IMR-90 (cell line): ENCODE data around the gene SEMA3C. TPM values are rescaled to one million over a fixed set of nuclear protein-coding genes. Genes with fewer than 3 reads are reported as not detected.

Experiments used
- ATAC-seq: fragments of 200-7000 bp; cut with Tn5 transposase; 2 replicates; pipeline ENCODE4 v1.9.1; 2020; ENCODE audit warnings: low read depth, mild to moderate bottlenecking, moderate library complexity
- BruUV-seq: library from RNA; stranded (reverse); fragments of 400-500 nt; replicated peaks from 2 replicates; lab custom pipeline; 2021; lab: Mats Ljungman, UMichigan
- CTCF ChIA-PET: fragments of 300-600 bp; formaldehyde crosslinking; extraction: SDS; loops from one replicate; lab custom pipeline; 2021; ENCODE audit warnings: antibody characterized with exemption; lab: Yijun Ruan, JAX
- POLR2A ChIA-PET: fragments of 300-600 bp; sonication (Branson Sonifier 250); formaldehyde crosslinking; loops from one replicate; lab custom pipeline; 2022; ENCODE audit warnings: antibody characterized with exemption; ENCODE audit not compliant: unreplicated experiment; lab: Charles Lee
- DNase-seq: peaks from one replicate; pipeline ENCODE4 v3.0.0; 2013
- H2AFZ ChIP-seq: replicated peaks from 2 replicates; pipeline ENCODE3; 2013; ENCODE audit warnings: low read length, mild to moderate bottlenecking; ENCODE audit not compliant: poor library complexity
- H2AK5ac ChIP-seq: 2 replicates; pipeline ENCODE4 v1.6.1; 2013; ENCODE audit warnings: low read depth, low read length, inconsistent platforms
- H2AK9ac ChIP-seq: replicated peaks from 2 replicates; pipeline ENCODE3; 2013; ENCODE audit warnings: mild to moderate bottlenecking, low read depth, low read length, moderate library complexity; ENCODE audit not compliant: poor library complexity
- H2BK120ac ChIP-seq: 2 replicates; pipeline ENCODE4 v1.6.1; 2013; ENCODE audit warnings: low read depth, low read length, inconsistent platforms
- H2BK15ac ChIP-seq: 3 replicates; pipeline ENCODE4 v1.6.1; 2013; ENCODE audit warnings: low read depth, low read length, inconsistent platforms
- H2BK20ac ChIP-seq: 2 replicates; pipeline ENCODE4 v1.6.1; 2013; ENCODE audit warnings: low read depth, mild to moderate bottlenecking, inconsistent platforms, low read length, moderate library complexity
- H2BK5ac ChIP-seq: 2 replicates; pipeline ENCODE4 v1.6.1; 2013; ENCODE audit warnings: mild to moderate bottlenecking, low read depth, low read length, inconsistent platforms; ENCODE audit not compliant: poor library complexity, severe bottlenecking
- H3K14ac ChIP-seq: replicated peaks from 2 replicates; pipeline ENCODE4 v1.6.1; 2013; ENCODE audit warnings: low read depth, low read length, inconsistent platforms
- H3K18ac ChIP-seq: 2 replicates; pipeline ENCODE4 v1.6.1; 2013; ENCODE audit warnings: low read depth, low read length, control low read depth
- H3K23ac ChIP-seq: 2 replicates; pipeline ENCODE4 v1.6.1; 2013; ENCODE audit warnings: low read depth, low read length, inconsistent platforms
- H3K27ac ChIP-seq: 2 replicates; pipeline ENCODE4 v1.5.1; 2013; ENCODE audit warnings: mild to moderate bottlenecking, control low read depth, low read length; ENCODE audit not compliant: insufficient read depth
- H3K27me3 ChIP-seq: 2 replicates; pipeline ENCODE4 v1.6.1; 2013; ENCODE audit warnings: low read length; ENCODE audit not compliant: control insufficient read depth, insufficient read depth
- H3K36me3 ChIP-seq: 2 replicates; pipeline ENCODE4 v1.6.1; 2013; ENCODE audit warnings: low read length, mixed read lengths; ENCODE audit not compliant: control insufficient read depth, insufficient read depth
- H3K4ac ChIP-seq: 2 replicates; pipeline ENCODE4 v1.6.1; 2013; ENCODE audit warnings: low read depth, low read length, inconsistent platforms
- H3K4me1 ChIP-seq: 2 replicates; pipeline ENCODE4 v1.6.1; 2013; ENCODE audit warnings: low read length, mixed read lengths; ENCODE audit not compliant: control insufficient read depth, insufficient read depth
- H3K4me2 ChIP-seq: 2 replicates; pipeline ENCODE4 v1.6.1; 2013; ENCODE audit warnings: low read depth, mild to moderate bottlenecking, control low read depth, low read length, moderate library complexity
- H3K4me3 ChIP-seq: 2 replicates; pipeline ENCODE4 v1.5.1; 2013; ENCODE audit warnings: low read depth, mild to moderate bottlenecking, control low read depth, low read length, moderate library complexity; ENCODE audit not compliant: insufficient read depth
- H3K56ac ChIP-seq: 2 replicates; pipeline ENCODE4 v1.6.1; 2013; ENCODE audit warnings: low read length, inconsistent platforms; ENCODE audit not compliant: insufficient read depth; ENCODE audit errors: extremely low read depth
- H3K79me1 ChIP-seq, 2 experiments: 2 replicates each; pipeline ENCODE4 v1.6.1; 2013; ENCODE audit warnings: low read length in 2 of 2, inconsistent platforms in 1 of 2, low read depth in 1 of 2
- H3K9ac ChIP-seq: 2 replicates; pipeline ENCODE4 v1.6.1; 2013; ENCODE audit warnings: low read depth, low read length, control low read depth
- H3K9me1 ChIP-seq: 2 replicates; pipeline ENCODE4 v1.6.1; 2013; ENCODE audit warnings: low read length, inconsistent platforms; ENCODE audit not compliant: insufficient read depth
- H3K9me3 ChIP-seq: 2 replicates; pipeline ENCODE4 v1.6.1; 2013; ENCODE audit warnings: low read length; ENCODE audit not compliant: control insufficient read depth, insufficient read depth
- H4K20me1 ChIP-seq: 2 replicates; pipeline ENCODE4 v1.6.1; 2013; ENCODE audit warnings: low read length, inconsistent platforms; ENCODE audit not compliant: insufficient read depth
- H4K5ac ChIP-seq: 2 replicates; pipeline ENCODE4 v1.6.1; 2013; ENCODE audit warnings: mild to moderate bottlenecking, low read depth, low read length, control low read depth
- H4K8ac ChIP-seq, 2 experiments: 2 replicates each; pipeline ENCODE4 v1.6.1; 2013; ENCODE audit warnings: low read depth in 2 of 2, low read length in 2 of 2, control low read depth in 1 of 2, inconsistent platforms in 1 of 2
- H4K91ac ChIP-seq: 2 replicates; pipeline ENCODE4 v1.6.1; 2013; ENCODE audit warnings: low read depth, low read length, inconsistent platforms; ENCODE audit not compliant: insufficient read depth
- BHLHE40 ChIP-seq: fragments of 150-350 bp; IDR thresholded peaks from 2 replicates; pipeline ENCODE4 v1.6.1; 2016; ENCODE audit warnings: mild to moderate bottlenecking, low read depth, low read length
- CEBPB ChIP-seq: IDR thresholded peaks from 2 replicates; pipeline ENCODE4 v1.6.1; 2012; ENCODE audit warnings: low read depth, low read length, improper control_type of control experiment
- MXI1 ChIP-seq: IDR thresholded peaks from 2 replicates; pipeline ENCODE4 v1.6.1; 2012; ENCODE audit warnings: low read depth, mild to moderate bottlenecking, low read length, moderate library complexity, borderline replicate concordance
- WGBS, 2 experiments: methylation state at CpG; one replicate each; pipeline versions ENCODE4 v1.1.5 to v1.1.7; 2013; ENCODE audit warnings: missing lambda C conversion rate in 2 of 2; ENCODE audit not compliant: insufficient read length in 1 of 2; ENCODE audit errors: extremely low coverage in 2 of 2; 5-methylcytosine and 5-hydroxymethylcytosine counted together
- dilution Hi-C: fragments of 300-500 bp; cut with HindIII; formaldehyde crosslinking; loops from one replicate; pipeline ENCODE4 v1.14.3; 2018; ENCODE audit warnings: low sequenced_read_pairs; ENCODE audit not compliant: unreplicated experiment
- in situ Hi-C: fragments of 300-500 bp; cut with MboI; formaldehyde crosslinking; loops from 3 replicates; pipeline ENCODE4 v1.14.3; 2019; ENCODE audit warnings: low sequenced_read_pairs, inconsistent platforms, mixed read lengths
- intact Hi-C: fragments of 100-400 bp; cut with micrococcal nuclease; formaldehyde crosslinking; loops from 2 replicates; pipeline ENCODE4 v1.10.0; 2022
- polyA plus RNA-seq, 3 experiments: library from polyadenylated mRNA; depleted of rRNA; stranded (reverse); fragments of >200 nt; gene quantifications; 2 replicates each; pipeline ENCODE4 v1.2.3, GENCODE V29; 2012; ENCODE audit warnings: low replicate concordance in 1 of 3
- total RNA-seq: library from RNA; depleted of rRNA; stranded (reverse); fragments of >200 nt; gene quantifications from 2 replicates; pipeline ENCODE4 v1.2.3, GENCODE V29; 2012

Gene SEMA3C
- total and polyA plus RNA-seq, 2 of the 4 experiments (the other 2 are of a cell fraction), result 21.2 to 97.1 TPM

- H3K4me3 ChIP-seq, result no peak overlapping the region
- H2AK9ac ChIP-seq, result no peak overlapping the region
- DNase-seq (peak; percentile 83), ATAC-seq (peak; percentile 96)
- H4K8ac ChIP-seq, result no peak overlapping the region; a peak in 1 of 4 replicates
- TF ChIP-seq BHLHE40 (no peak), MXI1 (no peak), CEBPB (peak; percentile 95)
- ChIA-PET POLR2A (no interaction called here), CTCF (interaction anchor here (0.6 kb wide), 1 partner anchor 153 kb away, joined by 3 read pairs; no protein-coding TSS in a partner anchor)
- H3K4me1 ChIP-seq, result peaks cover 8% of the 10 kb centered on the region
- no peaks in the 10 kb centered on the region for H3K27me3 ChIP-seq
- peak overlapping the region; percentile 88; the same call in 1 of the 2 replicates for H3K18ac ChIP-seq
- no peak overlapping the region for H3K23ac ChIP-seq
- H2BK120ac ChIP-seq, result no peak overlapping the region
- in situ Hi-C loops (no loop called here), dilution Hi-C loops (no loop called here), intact Hi-C loops (no loop called here)
- peak overlapping the region; percentile 2; the same call in 1 of the 2 replicates for H3K4ac ChIP-seq
- peak overlapping the region; percentile 13; the same call in 1 of the 3 replicates for H2BK15ac ChIP-seq
- H2BK20ac ChIP-seq, result peak overlapping the region; percentile 42; the same call in 1 of the 2 replicates
- H2AK5ac ChIP-seq, result no peak overlapping the region
- H2AFZ ChIP-seq, result no peak overlapping the region
- H3K56ac ChIP-seq, result no peak overlapping the region
- peak overlapping the region; percentile 73; the same call in 1 of the 2 replicates for H4K5ac ChIP-seq
- H4K91ac ChIP-seq, result no peak overlapping the region
- H3K36me3 ChIP-seq, result no peaks in the 10 kb centered on the region
- H3K14ac ChIP-seq, result no peak overlapping the region
- no TSS peak for BruUV-seq
- no peak overlapping the region for H3K9ac ChIP-seq
- peaks cover 3% of the 10 kb centered on the region for H3K9me1 ChIP-seq
- H3K27ac ChIP-seq, result no peak overlapping the region
- H2BK5ac ChIP-seq, result peak overlapping the region; percentile 78
- WGBS, 2 experiments, result 86% methylated on average over 1 of the region's 3 CpGs; no CpG with 5 or more reads in 1 of the 2 experiments
- no peaks in the 10 kb centered on the region for H4K20me1 ChIP-seq
- no peaks in the 10 kb centered on the region for H3K9me3 ChIP-seq
- H3K79me1 ChIP-seq, result peaks cover 23 to 24% of the 10 kb centered on the region in 2 experiments
- peak overlapping the region; percentile 95; the same call in 1 of the 2 replicates for H3K4me2 ChIP-seq
Measured at GRCh38 chr7:80851896-80852476, 66.9 kb downstream of the SEMA3C start.
